NCI-H2081 (cell line): Measurements from ENCODE around the gene COL6A2.
"Not testable (repeated sequence)": the region's sequence is repeated elsewhere in the genome, so short reads cannot be mapped to it uniquely, and the experiment has no call there.

Experiments used
- DNase-seq, 2 experiments: peaks; one replicate each; lab custom pipeline; 2025; lab: John Stamatoyannopoulos, UW

The COL6A2 gene

DNA sequence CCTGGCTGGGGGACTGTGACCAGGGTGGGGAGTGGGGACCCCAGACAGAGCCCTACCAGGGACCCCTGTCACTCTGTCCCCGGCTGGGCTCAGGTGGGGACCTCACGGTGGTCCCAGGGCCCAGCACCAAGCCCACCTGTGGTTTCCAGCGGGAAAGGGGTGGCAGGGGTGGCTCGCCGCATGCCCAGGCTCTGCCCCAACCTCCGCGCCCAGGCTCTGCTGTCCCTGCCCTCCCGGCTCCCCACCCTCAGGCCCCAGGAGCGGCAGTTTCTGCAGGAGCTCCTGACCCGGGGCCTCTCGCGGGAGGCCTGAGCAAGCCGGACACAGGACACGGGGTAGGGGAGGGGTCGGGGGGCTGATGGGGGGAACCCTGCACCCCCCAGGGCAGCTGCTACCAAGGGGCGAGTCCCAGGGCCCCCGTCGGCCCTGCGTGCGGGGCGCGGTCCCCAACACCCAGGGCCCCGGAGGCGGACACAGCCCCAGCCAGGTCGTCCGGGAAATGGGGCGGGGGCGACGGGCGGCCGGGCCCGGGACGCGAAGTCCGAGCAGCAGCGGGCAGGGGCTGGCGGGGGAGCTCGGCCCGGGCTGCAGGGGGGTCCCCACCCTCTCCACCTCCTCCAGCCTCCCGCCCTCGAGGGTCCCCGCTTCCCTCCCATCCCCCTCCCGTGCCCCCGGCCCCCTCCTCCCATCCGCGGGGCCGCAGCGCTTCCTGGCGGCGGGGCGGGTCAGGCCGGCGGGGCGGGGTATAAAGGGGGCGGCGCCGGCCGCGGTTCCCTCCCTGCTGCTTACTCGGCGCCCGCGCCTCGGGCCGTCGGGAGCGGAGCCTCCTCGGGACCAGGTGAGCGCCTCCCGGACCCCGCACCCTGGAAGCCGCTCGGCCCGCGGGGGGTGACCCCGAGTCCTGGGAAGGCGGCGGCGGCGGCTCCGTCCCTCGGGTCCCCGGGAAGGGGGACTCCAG is at the start of gene COL6A2:
TSS of gene COL6A2 (plus strand) at position 777 of the 958 bp plus-strand sequence.
- DNase-seq, result no peak

DNA sequence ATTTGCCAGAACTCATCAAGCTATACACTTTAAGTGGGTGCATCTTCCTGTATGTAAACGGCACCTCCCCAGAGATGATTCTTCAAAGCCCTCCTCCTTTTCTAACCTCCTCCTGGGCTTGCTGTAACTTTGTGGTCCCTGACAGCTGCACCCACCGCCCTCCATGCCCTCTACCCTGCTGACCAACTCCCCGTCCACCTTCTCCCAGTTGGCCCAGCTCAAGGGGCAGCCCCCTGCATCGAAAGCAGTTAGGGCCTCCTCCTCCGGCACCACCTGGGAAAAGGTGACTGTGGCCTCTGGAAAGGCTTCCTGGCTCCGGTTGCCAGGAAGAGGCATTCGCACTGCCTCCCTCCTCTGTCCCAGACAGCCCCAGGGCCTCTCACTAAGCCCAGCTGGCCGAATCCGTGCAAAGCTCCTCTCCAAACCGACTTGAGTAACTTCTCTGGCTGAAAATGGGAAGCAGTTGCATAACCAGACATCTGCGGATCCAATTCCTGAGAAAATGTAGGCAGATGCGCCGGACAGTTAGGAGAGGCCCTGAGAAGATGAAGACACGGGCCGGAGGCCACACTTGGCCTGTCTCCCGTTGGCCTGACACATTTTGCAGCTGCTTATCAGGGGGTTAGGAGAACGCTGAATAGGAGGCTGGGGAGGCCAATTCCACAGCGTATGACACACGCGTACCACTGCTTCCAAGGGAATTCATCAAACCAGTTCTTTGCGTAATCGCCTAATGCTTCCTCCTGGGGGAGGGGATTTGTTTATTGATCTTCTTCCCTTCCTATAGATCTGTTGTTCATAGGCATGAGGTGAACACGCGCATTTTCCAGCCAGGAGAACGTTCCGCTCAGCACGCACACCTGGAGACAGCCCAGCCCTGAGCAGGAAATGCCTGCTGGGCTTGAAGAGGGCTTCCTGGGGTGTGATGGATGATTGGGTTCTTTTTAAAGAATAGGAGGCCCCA is 48.7 kb upstream of the COL6A2 start:
- peak in 1 of 2 experiments; percentile 55 for DNase-seq

DNA sequence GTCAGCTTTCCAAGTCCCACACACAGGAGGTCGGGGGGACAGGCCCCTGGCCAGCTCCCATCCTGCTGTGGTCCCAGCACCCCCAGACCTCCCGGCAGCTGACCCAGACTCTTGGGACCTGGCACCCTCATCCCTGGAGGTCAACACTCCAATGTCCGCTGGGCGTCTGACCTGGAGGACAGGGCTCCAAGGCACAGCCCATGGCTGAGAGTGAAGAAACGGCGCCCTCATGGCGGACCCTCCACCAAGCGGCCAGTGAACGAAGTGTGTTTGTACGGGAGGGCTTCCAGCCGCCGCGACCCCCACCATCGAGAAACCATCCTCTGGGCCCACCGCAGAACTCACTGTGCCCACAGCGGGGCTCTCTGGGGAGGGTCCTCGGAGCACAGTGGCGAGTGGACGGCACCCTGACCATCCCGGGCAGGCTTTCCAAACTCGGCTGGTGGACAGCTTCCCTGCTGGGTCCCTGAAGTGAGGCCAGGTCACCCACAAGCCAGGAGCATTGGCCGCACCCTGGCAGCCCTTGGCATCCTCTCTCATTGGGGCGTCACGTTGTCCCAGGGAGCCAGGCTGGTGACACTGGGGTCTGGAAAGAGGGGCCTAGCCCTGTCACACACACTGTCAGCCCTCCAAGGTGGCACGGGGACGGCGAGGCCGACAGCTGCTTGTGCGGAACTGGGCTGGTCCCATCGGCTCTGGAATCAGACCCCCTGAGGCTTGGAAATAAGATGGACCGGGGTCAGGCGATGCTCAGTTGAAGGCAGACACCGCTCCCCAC is 47.8 kb upstream of the COL6A2 start:
- no peak for DNase-seq

DNA sequence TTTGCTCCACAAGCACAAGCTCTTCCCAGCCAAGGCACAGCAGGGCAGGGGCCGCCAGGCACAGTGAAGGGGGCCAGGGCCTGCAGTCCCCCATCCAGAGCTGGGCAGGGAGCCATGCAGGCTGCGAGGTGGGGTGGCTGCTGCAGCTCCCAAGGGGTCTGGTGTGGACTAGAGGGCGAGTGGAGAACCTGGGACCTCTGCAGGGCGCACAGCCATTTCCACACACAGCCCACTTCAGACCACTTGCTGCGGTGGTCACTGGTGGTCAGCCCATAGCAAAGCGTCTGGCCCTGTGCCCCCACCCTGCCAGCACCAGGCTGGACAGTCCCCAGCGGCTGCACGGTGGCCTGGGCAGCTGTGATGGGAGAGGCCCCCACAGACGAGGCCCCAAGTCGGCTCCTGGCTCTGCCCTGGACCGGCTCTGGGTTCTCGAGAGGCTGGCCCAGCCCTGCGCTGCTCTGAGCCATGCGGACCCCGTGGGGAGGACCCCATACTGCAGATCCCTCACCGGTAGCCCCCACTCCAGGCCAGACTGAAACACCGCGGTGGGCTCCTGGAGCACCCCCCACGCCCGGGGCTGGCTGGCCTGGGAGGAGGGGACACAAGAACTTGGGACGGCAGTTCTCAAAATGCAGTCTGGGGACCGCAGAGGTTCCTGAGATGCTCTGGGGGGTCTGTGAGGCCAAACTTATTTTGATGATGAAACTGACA is 47.1 kb upstream of the COL6A2 start:
- no peak for DNase-seq

DNA sequence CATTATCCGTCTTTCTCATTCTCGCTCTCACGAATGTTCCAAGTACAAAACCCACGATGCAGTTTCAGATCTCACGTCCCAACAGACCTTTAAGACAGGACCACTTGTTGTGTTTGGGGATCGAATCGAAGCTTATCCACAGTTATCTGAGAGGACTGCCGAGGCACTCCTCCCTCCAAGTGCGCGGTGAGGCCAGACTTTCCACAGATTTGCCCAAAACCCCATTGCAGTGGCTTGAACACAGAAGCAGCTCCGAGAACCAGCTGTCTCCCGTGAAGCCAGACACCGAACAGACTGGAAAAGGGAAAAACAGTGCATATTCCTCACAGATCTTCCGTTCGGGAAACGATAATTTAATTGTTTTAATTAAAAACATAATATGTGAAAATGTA is 46.5 kb upstream of the COL6A2 start:
- DNase-seq, result no peak

DNA sequence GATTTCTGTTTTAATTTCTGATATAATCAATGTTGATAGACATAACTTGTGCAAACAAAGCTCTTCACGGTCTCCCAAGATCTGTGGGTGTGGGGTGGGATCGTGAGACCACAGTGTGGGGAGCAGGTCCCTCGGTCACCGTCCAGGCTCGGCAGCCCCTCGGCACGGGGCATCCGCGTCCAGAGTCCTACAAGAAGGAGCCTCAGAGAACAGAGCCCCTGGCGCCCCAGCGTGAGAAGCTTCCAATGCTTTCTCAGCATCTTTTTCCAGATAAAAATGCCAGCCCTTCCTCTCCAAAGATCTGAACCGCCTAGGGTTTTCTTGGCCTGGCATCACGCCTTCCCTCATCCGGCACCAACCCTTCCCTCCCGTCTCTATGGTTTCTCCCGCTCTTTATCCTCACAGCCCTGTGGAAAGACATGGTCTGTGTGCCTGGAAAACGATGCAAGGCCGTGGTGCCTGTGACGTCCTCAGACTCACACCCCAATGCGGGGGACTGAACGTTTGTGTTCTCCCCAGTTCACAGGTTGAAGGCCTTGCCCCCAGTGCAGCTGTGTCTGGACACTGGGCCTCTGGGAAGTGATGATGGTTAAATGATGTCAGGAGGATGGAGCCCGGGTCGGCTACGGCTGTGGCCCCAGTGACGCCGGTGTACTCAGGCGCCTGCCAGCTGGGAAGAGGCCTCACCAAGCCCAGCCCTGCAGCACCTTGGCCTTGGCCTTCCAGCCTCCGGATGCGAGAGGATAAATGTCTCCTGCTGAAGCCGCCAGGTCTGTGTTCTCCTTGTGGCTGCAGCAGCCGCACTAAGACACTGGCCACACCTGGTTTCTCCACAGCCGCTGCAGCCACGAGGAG is 45.9 kb upstream of the COL6A2 start:
- no peak for DNase-seq

DNA sequence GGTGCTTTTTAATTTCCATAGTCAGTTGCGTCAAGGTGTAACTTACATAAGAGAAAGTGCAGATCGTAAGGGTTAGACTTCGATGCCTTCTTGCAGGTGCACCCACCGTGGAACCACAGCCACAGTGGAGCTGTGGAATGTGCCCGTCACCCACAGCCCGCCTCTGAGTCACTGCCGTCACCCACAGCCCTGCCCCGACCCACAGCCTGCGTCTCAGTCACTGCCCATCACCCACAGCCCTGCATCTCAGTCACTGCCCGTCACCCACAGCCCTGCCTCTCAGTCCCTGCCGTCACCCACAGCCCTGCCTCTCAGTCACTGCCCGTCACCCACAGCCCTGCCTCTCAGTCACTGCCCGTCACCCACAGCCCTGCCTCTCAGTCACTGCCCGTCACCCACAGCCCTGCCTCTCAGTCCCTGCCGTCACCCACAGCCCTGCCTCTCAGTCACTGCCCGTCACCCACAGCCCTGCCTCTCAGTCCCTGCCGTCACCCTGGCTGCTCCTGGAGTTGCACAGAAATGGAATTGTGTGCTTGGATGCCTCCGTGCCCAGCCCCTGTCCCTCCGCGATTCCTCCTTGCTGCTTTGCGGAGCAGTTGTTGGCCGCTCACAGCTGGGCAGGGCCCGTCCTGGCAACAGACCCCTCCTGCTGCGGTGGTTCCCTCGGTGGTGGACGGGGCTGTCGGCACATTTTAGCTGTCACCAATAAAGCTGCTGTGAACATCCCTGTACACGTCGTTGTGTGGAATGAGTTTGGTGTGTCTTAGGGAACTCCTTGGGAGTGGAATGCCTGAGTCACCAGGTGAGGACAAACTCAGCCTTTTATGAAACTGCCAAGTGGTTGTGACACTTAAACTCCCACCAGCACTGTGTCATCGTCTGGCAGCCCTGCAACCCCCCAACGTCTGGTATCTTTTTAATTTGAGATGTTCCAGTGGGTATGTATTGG is 44.9 kb upstream of the COL6A2 start:
- DNase-seq, result no peak

DNA sequence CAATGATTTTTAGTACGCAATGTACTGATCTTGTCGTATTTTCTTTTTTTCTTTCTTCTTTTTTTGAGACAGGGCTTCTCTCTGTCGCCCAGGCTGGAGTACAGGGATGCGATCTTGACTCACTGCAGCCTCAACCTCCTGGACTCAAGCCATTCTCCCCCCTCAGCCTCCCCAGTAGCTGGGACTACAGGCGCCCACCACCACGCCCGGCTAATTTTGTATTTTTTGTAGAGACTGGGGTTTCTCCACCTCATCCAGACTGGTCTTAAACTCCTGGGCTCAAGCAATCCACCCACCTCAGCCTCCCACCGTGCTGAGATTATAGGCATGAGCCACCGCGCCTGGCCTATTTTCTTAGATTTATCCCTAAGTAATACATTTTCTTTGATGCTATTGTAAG is 43.9 kb upstream of the COL6A2 start:
- DNase-seq, result no peak

DNA sequence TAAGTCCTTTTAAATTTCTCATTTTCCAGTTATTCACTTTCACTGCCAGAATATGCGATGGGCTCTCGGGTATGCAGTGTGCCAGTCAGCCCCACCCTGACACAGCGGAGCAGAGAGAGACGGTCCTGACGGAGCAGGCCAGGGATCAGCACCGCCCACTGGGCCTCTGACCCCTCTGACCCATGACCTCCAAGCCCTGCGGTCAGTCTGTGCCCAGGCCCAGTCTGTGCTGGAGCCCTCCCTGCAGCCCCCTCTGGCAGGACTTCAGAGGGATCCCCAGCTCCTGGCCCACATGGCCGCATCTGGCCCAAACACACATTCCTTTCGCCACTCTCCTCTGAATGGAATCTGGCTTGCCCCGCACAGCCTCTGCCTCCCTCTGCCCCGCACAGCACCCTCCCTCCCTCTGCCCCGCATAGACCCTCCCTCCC is 43.4 kb upstream of the COL6A2 start:
- no peak for DNase-seq

DNA sequence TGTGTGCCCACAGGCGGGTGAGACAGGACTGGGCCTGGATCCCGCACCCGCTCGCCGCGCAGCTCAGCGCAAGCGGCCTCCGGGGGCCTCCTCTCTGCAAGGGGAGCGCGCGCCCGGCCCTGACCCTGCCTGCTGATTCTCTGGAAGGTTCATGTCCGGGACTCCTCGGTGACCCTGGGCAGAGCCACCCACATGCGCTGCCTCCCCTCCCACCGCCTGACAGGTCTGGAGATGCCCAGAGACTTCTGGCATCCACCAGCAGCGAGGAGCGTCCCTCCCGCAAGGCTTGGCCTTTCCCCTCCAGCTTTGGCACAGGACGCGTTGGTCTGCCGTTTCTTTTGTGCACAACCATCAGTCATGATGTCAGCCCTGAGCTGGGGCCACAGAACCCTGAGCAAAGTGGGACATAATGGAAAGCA is 42.0 kb upstream of the COL6A2 start:
- DNase-seq, result no peak

DNA sequence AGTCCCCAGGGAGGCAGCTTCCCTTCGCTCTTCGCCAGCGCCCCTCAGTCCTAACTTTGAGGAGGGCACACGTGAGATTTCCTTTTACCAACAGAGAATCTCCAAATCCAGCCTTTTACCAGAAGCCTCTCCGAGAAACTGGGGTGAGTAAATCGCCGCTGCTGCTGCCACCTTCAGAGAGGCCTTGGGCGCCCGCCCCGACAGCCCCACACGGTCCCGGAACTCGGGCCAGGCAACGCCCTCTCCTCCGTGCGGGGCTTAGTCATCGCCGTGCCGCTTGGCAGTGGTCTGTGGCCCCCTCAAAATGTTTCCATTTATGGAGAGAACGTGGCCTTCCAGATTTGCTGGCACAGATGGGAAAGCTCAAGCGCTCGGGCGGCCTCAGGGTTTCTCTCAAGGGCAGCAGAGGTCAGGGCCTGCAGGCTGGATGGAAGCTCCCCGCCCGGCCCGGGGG is 41.4 kb upstream of the COL6A2 start:
- DNase-seq, result no peak

DNA sequence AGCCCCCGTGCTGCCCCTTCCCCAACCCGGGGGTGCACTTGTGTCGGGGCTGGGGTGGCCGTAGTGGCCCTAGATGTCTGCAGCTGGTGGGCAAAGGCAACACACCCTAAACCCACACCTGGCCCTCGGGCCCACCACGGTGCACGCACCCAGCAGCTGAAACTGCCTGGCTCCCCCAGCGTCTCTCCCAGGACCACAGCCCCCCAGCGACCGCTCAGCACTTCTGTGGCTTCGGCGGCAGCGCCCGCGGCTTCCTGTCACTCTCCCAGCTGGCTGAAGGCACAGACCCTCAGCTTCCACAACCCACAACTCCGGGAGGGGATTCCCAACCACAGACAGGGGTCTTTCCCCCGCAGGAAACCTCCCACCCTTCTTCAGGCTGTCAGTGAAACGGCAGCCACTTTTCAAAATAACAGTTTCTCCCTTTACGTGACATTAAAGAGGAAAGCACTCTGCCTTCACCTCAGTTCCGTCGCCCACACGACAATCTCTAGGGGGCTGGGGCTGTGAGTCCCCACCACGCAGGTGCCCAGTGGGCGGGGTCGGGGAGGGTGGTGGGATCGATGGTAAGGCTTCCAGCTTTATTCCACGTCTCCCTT is 40.7 kb upstream of the COL6A2 start:
- no peak for DNase-seq

DNA sequence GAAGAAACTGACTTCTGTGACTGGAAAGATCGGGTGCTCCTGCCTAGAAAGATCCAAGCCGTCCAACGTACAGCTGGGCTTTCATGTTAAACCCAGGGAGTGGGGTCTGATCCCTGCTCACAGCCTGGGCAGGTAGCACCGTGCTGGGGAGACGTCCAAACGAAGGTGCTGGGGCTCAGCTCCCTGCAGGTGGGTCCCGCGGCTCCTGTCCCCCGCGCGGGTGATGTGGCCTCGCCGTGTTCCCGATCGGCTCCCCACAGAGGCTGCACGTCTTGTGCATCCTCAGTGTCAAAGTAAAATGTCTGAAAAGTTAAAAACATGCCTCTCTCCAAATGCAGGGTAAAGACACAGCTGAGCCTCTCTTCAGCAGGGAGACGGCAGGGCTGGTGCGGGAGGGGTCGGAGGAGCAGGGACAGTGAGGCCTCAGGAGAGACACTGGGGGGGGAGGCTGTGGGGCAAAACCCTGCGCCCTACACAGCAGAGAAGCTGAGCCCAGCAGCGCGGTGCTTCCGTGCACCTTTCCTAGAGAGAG is 40.1 kb upstream of the COL6A2 start:
- DNase-seq, result no peak

DNA sequence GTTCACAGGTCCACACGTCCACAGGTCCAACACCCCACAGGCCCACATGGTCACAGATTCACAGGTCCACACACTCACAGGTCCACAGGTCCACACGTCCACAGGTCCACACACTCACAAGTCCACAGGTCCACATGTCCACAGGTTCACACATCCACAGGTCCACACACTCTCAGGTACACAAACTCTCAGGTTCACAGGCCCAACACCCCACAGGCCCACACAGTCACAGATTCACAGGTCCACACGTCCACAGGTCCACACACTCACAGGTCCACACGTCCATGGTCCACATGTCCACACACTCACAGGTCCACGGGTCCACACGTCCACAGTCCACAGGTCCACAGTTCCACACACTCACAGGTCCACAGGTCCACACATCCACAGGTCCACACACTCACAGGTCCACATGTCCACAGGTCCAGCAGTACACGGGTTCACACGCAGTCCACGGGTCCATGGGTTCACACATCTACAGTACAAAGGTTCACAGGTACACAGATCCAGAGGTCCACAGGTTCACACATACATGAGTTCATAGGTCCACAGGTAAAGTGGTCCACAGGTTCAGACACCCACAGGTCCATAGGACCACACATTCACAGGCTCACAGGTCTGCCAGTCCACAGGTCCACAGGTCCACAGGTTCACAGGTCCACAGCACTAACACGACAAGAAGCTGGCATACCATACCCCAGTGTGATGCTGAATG is 39.3 kb upstream of the COL6A2 start:
- DNase-seq, result no peak

DNA sequence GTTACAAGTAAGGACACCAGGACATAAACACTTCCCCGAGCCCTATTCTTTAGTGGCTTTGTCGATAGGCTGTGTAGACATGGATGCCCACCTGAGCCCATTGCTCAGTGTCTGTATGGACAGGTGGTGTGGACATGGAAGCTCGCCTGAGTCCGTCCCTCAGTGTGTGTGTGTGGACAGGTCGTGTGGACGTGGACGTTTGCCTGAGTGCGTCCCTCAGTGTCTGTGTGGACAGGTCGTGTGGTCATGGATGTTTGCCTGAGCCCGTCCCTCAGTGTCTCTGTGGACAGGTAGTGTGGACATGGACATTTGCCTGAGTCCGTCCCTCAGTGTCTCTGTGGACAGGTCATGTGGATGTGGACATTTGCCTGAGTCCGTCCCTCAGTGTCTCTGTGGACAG is 38.7 kb upstream of the COL6A2 start:
- no peak for DNase-seq

DNA sequence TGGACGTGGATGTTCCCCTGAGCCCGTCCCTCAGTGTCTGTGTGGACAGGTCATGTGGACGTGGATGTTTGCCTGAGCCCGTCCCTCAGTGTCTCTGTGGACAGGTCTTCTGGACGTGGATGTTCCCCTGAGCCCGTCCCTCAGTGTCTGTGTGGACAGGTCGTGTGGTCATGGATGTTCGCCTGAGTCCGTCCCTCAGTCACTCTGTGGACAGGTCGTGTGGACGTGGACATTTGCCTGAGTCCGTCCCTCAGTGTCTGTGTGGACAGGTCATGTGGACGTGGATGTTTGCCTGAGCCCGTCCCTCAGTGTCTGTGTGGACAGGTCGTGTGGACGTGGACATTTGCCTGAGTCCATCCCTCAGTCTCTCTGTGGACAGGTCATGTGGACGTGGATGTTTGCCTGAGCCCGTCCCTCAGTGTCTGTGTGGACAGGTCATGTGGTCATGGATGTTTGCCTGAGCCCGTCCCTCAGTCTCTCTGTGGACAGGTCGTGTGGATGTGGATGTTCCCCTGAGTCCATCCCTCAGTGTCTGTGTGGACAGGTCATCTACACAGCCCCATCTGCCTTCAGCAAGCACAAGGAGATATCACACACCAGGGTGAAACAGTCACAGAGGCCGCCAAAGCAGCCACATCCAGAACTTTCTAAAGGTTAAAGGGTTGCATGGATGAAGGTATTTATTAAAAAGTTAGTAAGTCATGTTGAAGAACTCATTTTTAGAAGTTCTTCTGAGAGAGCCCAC is 38.0 kb upstream of the COL6A2 start:
- not testable (repeated sequence) for DNase-seq

DNA sequence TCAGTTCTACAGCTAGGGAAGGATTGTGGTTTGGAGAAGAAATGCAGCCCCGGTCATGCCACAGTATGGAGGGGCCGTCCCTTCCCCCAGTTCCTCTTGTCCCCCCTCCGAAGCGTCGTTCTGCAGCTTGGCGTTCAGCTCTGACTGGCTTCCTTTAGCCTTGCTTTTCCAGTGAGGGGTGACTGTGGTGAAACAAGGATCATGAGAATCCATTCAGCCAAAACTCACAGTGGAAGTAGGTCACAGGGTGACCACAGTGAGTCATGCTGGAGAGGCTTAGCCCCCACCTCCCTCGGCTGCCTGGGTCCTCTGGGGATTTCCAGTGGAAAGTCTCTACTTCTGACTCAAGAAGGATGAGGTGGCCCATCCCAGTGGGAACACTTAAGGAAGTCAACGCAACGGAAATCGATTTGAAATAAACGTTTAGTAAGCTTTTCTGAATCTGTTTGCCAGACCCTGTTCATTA is 37.3 kb upstream of the COL6A2 start:
- no peak for DNase-seq
